Measurements from ENCODE around the gene CD3E.

Gene CD3E

GRCh38 chr11:118334745-118335144, 30.2 kb downstream of the CD3E start:
- DNase-seq = no peak

GRCh38 chr11:118338637-118339061, 34.1 kb downstream of the CD3E start:
- DNase-seq = no peak

GRCh38 chr11:118339281-118339961, 34.9 kb downstream of the CD3E start:
- DNase-seq = no peak

- DNase-seq = no peak
Observed at GRCh38 chr11:118340449-118340848, 35.9 kb downstream of the CD3E start.

GRCh38 chr11:118341261-118341660, 36.7 kb downstream of the CD3E start:
- no peak for DNase-seq

- no peak for DNase-seq
Observed at GRCh38 chr11:118341815-118342489, 37.4 kb downstream of the CD3E start.

GRCh38 chr11:118342503-118343161, 38.1 kb downstream of the CD3E start, which contains the start of gene CD3D:
CD3D (minus strand) TSS chr11:118342705; CDS start chr11:118342607, 98 bp downstream.
- DNase-seq = no peak

GRCh38 chr11:118343248-118343647, 38.7 kb downstream of the CD3E start:
- no peak for DNase-seq

GRCh38 chr11:118343981-118344515, 39.5 kb downstream of the CD3E start, which contains the start of gene CD3G:
CD3G (plus strand) TSS chr11:118344344; CDS start chr11:118344424, 80 bp downstream.
- DNase-seq = no peak

- DNase-seq = no peak
Observed at GRCh38 chr11:118349475-118349874, 44.9 kb downstream of the CD3E start.

- no peak for DNase-seq
Observed at GRCh38 chr11:118353084-118353710, 48.7 kb downstream of the CD3E start.

- no peak for DNase-seq
Observed at GRCh38 chr11:118358071-118358470, 53.5 kb downstream of the CD3E start.

- DNase-seq = peak; percentile 86
Observed at GRCh38 chr11:118359295-118359958, 54.9 kb downstream of the CD3E start, which contains the start of gene UBE4A. UBE4A (plus strand) TSS chr11:118359600; CDS start chr11:118365081, 5,481 bp downstream.

- no peak for DNase-seq
Observed at GRCh38 chr11:118364956-118365615, 60.6 kb downstream of the CD3E start.

All from HCEC 1CT (cell line).